Measurements from ENCODE around the gene ADGRF3. TPM values are rescaled to one million over a fixed set of nuclear protein-coding genes. Genes with fewer than 3 reads are reported as not detected.

ADGRF3 gene
- total and polyA plus RNA-seq, 2 of the 8 experiments (the other 6 are each of a cell fraction or from before 2014, with no cell fraction given): 0.54 to 0.69 TPM

GRCh38 chr2:26356771-26357170 is 10.2 kb upstream of the ADGRF3 start:
- Histone ChIP-seq H2BK15ac (ENCODE audit: low read length) (no peak overlapping the region), H3K9me3 (ENCODE audit: insufficient read depth in 2 of 2, low read depth in 1 of 2, low read length in 1 of 2) (no peaks in the 10 kb centered on the region), H2BK120ac (replicated peaks; ENCODE audit: low read depth, low read length) (no peak overlapping the region), H3K27ac (ENCODE audit: low read depth, low read length) (no peak overlapping the region), H3K14ac (ENCODE audit: insufficient read length) (no peak overlapping the region), H3K36me3 (ENCODE audit: control insufficient read depth in 2 of 4, insufficient read depth in 4 of 4, low read length in 3 of 4) (peaks cover 0 to 7% (median 0%) of the 10 kb centered on the region in 4 experiments; a peak in 1 of 8 replicates), H3K4me2 (ENCODE audit: insufficient read depth in 1 of 2, low read depth in 2 of 2, low read length in 2 of 2) (no peak overlapping the region), H3K23me2 (ENCODE audit: low read depth, low read length) (no peaks in the 10 kb centered on the region), H3K79me2 (ENCODE audit: control insufficient read depth in 1 of 2, insufficient read depth in 2 of 2, low read length in 2 of 2) (peaks cover 9 to 94% of the 10 kb centered on the region in 2 experiments), H2AK5ac (ENCODE audit: low read depth, low read length) (no peak overlapping the region), H3K79me1 (ENCODE audit: low read depth, low read length) (peaks cover 10% of the 10 kb centered on the region), H3K27me3 (replicated peaks in 1 of 4; ENCODE audit: control insufficient read depth in 3 of 4, extremely low read depth in 1 of 4, insufficient read depth in 3 of 4, low read length in 3 of 4) (no peaks in the 10 kb centered on the region), H4K5ac (ENCODE audit: insufficient read length, low read depth, low read length) (no peak overlapping the region), H3K18ac (ENCODE audit: extremely low read depth, low read length) (no peak overlapping the region), H3K4ac (replicated peaks; ENCODE audit: insufficient read length, low read depth, low read length) (no peak overlapping the region), H2AFZ (ENCODE audit: low read length) (no peak overlapping the region), H2BK20ac (ENCODE audit: low read length) (no peak overlapping the region), H3K4me3 (ENCODE audit: extremely low read depth in 1 of 4, insufficient read depth in 2 of 4, low read depth in 3 of 4, low read length in 4 of 4) (no peak overlapping the region), H2BK12ac (ENCODE audit: low read depth, low read length) (no peak overlapping the region), H2BK5ac (ENCODE audit: low read depth, low read length) (no peak overlapping the region), H3K56ac (replicated peaks; ENCODE audit: insufficient read length, low read depth, low read length) (no peak overlapping the region), H3K9ac (replicated peaks in 1 of 4; ENCODE audit: extremely low read depth in 1 of 4, low read depth in 3 of 4, low read length in 3 of 4) (no peak overlapping the region), H4K91ac (replicated peaks; ENCODE audit: insufficient read length, low read length) (no peak overlapping the region), H3K4me1 (replicated peaks in 1 of 4; ENCODE audit: control insufficient read depth in 3 of 4, insufficient read depth in 4 of 4, low read length in 3 of 4) (peaks cover 0 to 3% (median under 1%) of the 10 kb centered on the region in 4 experiments; a peak in 3 of 7 replicates), H3K23ac (ENCODE audit: insufficient read length) (no peak overlapping the region), H4K20me1 (replicated peaks in 1 of 2; ENCODE audit: control insufficient read depth in 1 of 2, insufficient read depth in 2 of 2, low read length in 2 of 2) (peaks cover 11 to 13% of the 10 kb centered on the region in 2 experiments), H4K8ac (ENCODE audit: extremely low read depth, insufficient read depth, low read length) (no peak overlapping the region)
- ChIA-PET POLR2A (ENCODE audit: partially characterized antibody) (interaction anchor here (4.8 kb wide), 1 partner anchor 12 kb away, joined by 17 read pairs; the partner anchor contains the start of gene SELENOI), CTCF (ENCODE audit: partially characterized antibody) (interaction anchor here (0.7 to 1.7 kb wide), 3 partner anchors 13 to 113 kb away, joined by 3 to 4 read pairs (median 3); no protein-coding TSS in a partner anchor)
- WGBS, 2 experiments (ENCODE audit: extremely low coverage in 1 of 2, insufficient coverage in 1 of 2, insufficient read length in 1 of 2, insufficient replicate concordance in 2 of 2, low coverage in 1 of 2, low lambda C conversion rate in 2 of 2, missing lambda C conversion rate in 1 of 2): 83% methylated on average over 2 of the region's 2 CpGs; no CpG with 5 or more reads in 1 of the 2 experiments
- DNase-seq (ENCODE audit: low read depth in 1 of 2, low spot score in 2 of 2) (no peak), FAIRE-seq (no peak)
- TF ChIP-seq KDM4A (IDR thresholded peaks at IDR 0.05; ENCODE audit: low read depth, low read length, severe bottlenecking): no peak
- no peak for TF ChIP-seq BRCA1 (IDR thresholded peaks at IDR 0.05; ENCODE audit: low read depth, low read length)
- TF ChIP-seq MAFK (IDR thresholded peaks at IDR 0.05; ENCODE audit: low read depth, low read length): no peak
- TF ChIP-seq RAD21 (IDR thresholded peaks at IDR 0.05 in 1 of 2, conservative IDR thresholded peaks at IDR 0.05 in 1 of 2; ENCODE audit: low read depth in 2 of 2, low read length in 2 of 2): no peak
- TF ChIP-seq, protein P1, sequence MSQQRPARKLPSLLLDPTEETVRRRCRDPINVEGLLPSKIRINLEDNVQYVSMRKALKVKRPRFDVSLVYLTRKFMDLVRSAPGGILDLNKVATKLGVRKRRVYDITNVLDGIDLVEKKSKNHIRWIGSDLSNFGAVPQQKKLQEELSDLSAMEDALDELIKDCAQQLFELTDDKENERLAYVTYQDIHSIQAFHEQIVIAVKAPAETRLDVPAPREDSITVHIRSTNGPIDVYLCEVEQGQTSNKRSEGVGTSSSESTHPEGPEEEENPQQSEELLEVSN (IDR thresholded peaks at IDR 0.05): no peak
- TF ChIP-seq RBBP5 (IDR thresholded peaks at IDR 0.05; ENCODE audit: borderline replicate concordance, low read depth, low read length): no peak
